Muscle of leg (tissue), 11 donors: ENCODE data around the gene HAUS8. TPM values are rescaled to one million over a fixed set of nuclear protein-coding genes. Genes with fewer than 3 reads are reported as not detected.

ENCODE experiments used
- DNase-seq: peaks from one replicate; pipeline ENCODE4 v3.0.0; 2013
- H3K27ac ChIP-seq: one replicate; pipeline ENCODE4 v1.5.1; 2013; ENCODE audit warnings: mild to moderate bottlenecking, low read length, control low read depth
- H3K27me3 ChIP-seq: one replicate; pipeline ENCODE4 v1.6.1; 2013; ENCODE audit warnings: low read length; ENCODE audit not compliant: control insufficient read depth, insufficient read depth
- H3K36me3 ChIP-seq: one replicate; pipeline ENCODE4 v1.6.1; 2013; ENCODE audit warnings: low read length; ENCODE audit not compliant: control insufficient read depth, insufficient read depth
- H3K4me1 ChIP-seq: one replicate; pipeline ENCODE4 v1.6.1; 2013; ENCODE audit warnings: low read length; ENCODE audit not compliant: control insufficient read depth, insufficient read depth
- H3K4me3 ChIP-seq: one replicate; pipeline ENCODE4 v1.5.1; 2013; ENCODE audit warnings: low read length, control low read depth
- H3K9me3 ChIP-seq: replicated peaks from 2 replicates; pipeline ENCODE4 v1.6.1; 2013; ENCODE audit warnings: low read depth, low read length; ENCODE audit not compliant: control insufficient read depth
- WGBS: methylation state at CpG from one replicate; pipeline ENCODE4 v1.1.5; 2013; ENCODE audit warnings: missing lambda C conversion rate; ENCODE audit not compliant: insufficient coverage; 5-methylcytosine and 5-hydroxymethylcytosine counted together
- polyA plus RNA-seq, 8 donors: library from polyadenylated mRNA; unstranded; fragments of 120-200 nt; gene quantifications; one replicate each; pipeline versions ENCODE4 v1.2.1 to v1.2.3, GENCODE V29; 2013; ENCODE audit warnings: inconsistent platforms in 1 of 8, low replicate concordance in 1 of 8; ENCODE audit not compliant: insufficient read length in 8 of 8, insufficient read depth in 1 of 8
- total RNA-seq: library from RNA; stranded (reverse); fragments of 120-200 nt; gene quantifications from one replicate; pipeline ENCODE4 v1.2.4, GENCODE V29; 2013

HAUS8 gene
- total and polyA plus RNA-seq, 9 donors: 3.9 to 14.0 (median 10.0) TPM

DNA sequence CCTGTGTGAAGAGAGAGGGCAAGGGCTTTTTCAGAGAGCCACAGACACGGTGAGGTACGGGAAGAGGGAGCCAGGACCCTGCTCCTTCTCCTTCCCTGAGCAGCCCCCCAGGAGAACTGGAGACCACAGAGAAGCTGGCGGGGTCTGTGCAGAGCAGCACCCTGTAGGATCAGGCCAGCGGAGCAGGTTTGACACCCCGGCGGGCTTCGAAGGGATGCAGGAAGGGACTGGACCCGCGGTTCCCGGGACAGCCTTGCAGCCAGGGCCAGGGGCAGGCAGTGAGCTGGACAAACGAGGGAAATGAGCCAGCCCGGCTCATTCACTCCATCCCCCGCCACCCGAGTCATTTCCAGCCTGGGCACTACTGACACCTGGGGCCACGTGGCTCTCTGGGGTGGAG, 70.9 kb downstream of the HAUS8 start:
- Histone ChIP-seq H3K4me3 (no peak overlapping the region), H3K4me1 (no peaks in the 10 kb centered on the region), H3K36me3 (no peaks in the 10 kb centered on the region), H3K27ac (no peak overlapping the region), H3K27me3 (no peaks in the 10 kb centered on the region), H3K9me3 (no peaks in the 10 kb centered on the region)
- WGBS: 94% methylated on average over 8 of the region's 15 CpGs
- no peak for DNase-seq

DNA sequence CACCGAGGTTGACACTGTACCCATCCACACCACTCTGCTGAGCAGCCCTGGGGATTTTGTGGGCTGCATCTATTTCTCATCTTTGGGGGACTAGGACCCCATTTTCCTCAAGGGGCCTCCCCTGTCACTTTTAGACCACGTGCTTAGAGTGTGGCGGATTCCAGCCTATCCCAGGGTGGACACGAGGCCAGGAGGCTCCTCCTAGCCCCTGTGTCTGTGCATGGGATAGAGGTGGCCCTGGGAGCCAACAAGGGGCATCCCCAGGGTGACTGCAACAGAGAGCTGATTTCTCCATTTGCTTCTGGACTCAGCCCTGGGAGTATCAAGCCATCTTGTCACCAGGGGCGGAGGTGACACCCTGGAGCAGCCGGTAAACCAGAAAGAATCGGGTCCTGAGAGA, 72.8 kb downstream of the HAUS8 start:
- Histone ChIP-seq H3K27ac (no peak overlapping the region), H3K4me3 (no peak overlapping the region), H3K9me3 (peaks cover 4% of the 10 kb centered on the region), H3K36me3 (no peaks in the 10 kb centered on the region), H3K27me3 (no peaks in the 10 kb centered on the region), H3K4me1 (no peaks in the 10 kb centered on the region)
- 81% methylated on average over 6 of the region's 7 CpGs for WGBS
- DNase-seq: no peak

DNA sequence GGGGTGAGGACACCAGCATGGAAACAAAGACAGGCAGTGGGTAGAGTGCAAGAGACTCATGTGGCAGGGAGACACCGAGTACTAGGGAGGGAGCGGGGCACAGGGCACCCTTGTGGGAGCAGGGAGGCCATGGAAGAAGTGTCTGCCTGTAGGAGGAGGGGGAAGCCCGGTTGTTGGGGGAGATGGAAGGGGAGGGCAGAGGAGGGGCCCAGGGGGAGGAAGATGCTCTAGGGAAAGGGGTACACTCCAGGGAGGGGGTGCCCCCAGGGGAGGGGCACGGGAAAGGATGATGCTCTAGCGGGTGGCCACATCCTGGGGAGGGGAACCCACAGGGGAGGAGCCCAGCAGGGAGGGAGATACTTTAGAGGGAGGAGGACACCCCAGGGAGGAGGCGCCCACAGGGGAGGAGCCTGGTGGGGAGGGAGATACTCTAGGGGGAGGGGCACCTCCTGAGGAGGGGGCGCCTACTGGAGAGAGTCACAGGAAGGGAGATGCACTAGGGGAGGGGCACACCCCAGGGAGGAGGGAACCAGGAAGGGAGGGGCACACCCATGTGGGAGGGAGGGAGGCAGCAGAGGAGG, 73.6 kb downstream of the HAUS8 start:
- Histone ChIP-seq H3K4me1 (no peaks in the 10 kb centered on the region), H3K27ac (no peak overlapping the region), H3K27me3 (no peaks in the 10 kb centered on the region), H3K36me3 (no peaks in the 10 kb centered on the region), H3K9me3 (peaks cover 4% of the 10 kb centered on the region), H3K4me3 (no peak overlapping the region)
- 61% methylated on average over 7 of the region's 7 CpGs for WGBS
- DNase-seq: no peak

Other genes with a start within 250 kb of the HAUS8 start
- gene SIN3B, start 246.1 kb downstream of the HAUS8 start, total RNA-seq: 15.0 TPM
- gene SIN3B, start 246.1 kb downstream of the HAUS8 start, polyA plus RNA-seq: 10 to 100 TPM; 30.6 to 50.1 (median 40.9) TPM
- gene F2RL3, start 186.5 kb downstream of the HAUS8 start, total RNA-seq: 0.31 TPM
- gene F2RL3, start 186.5 kb downstream of the HAUS8 start, polyA plus RNA-seq: under 1 TPM; 0.19 to 0.67 (median 0.34) TPM
- 3.2 TPM for gene CPAMD8, start 48.6 kb downstream of the HAUS8 start, total RNA-seq
- 10 to 100 TPM in 1 of 8 donors, 1 to 10 TPM in 7; 2.2 to 10.1 (median 6.3) TPM for gene CPAMD8, start 48.6 kb downstream of the HAUS8 start, polyA plus RNA-seq
- 18.0 TPM for gene MYO9B, start 325 bp upstream of the HAUS8 start, total RNA-seq
- 10 to 100 TPM; 30.1 to 55.5 (median 40.5) TPM for gene MYO9B, start 325 bp upstream of the HAUS8 start, polyA plus RNA-seq
- 21.0 TPM for gene USE1, start 139.9 kb upstream of the HAUS8 start, total RNA-seq
- 10 to 100 TPM; 25.1 to 36.0 (median 29.3) TPM for gene USE1, start 139.9 kb upstream of the HAUS8 start, polyA plus RNA-seq
- gene OCEL1, start 150.8 kb upstream of the HAUS8 start, total RNA-seq: 3.1 TPM
- gene OCEL1, start 150.8 kb upstream of the HAUS8 start, polyA plus RNA-seq: 10 to 100 TPM in 1 of 8 donors, 1 to 10 TPM in 7; 6.7 to 14.2 (median 9.4) TPM
- gene NR2F6, start 170.5 kb upstream of the HAUS8 start, total RNA-seq: 32.4 TPM
- gene NR2F6, start 170.5 kb upstream of the HAUS8 start, polyA plus RNA-seq: 10 to 100 TPM; 26.5 to 37.9 (median 30.8) TPM
- 5.2 TPM for gene USHBP1, start 189.3 kb upstream of the HAUS8 start, total RNA-seq
- 1 to 10 TPM; 5.4 to 8.8 (median 6.5) TPM for gene USHBP1, start 189.3 kb upstream of the HAUS8 start, polyA plus RNA-seq
- 85.8 TPM for gene BABAM1, start 192.0 kb upstream of the HAUS8 start, total RNA-seq
- 10 to 100 TPM; 81.3 to 97.9 (median 92.8) TPM for gene BABAM1, start 192.0 kb upstream of the HAUS8 start, polyA plus RNA-seq
- 0.44 TPM for gene ANKLE1, start 206.4 kb upstream of the HAUS8 start, total RNA-seq
- gene ANKLE1, start 206.4 kb upstream of the HAUS8 start, polyA plus RNA-seq: 1 to 10 TPM in 5 of 8 donors, under 1 TPM in 3; 0.70 to 1.5 (median 1.2) TPM
- 6.1 TPM for gene ABHD8, start 228.0 kb upstream of the HAUS8 start, total RNA-seq
- gene ABHD8, start 228.0 kb upstream of the HAUS8 start, polyA plus RNA-seq: 10 to 100 TPM in 1 of 8 donors, 1 to 10 TPM in 7; 7.5 to 10.1 (median 8.4) TPM
- 28.3 TPM for gene MRPL34, start 230.4 kb upstream of the HAUS8 start, total RNA-seq
- gene MRPL34, start 230.4 kb upstream of the HAUS8 start, polyA plus RNA-seq: 10 to 100 TPM; 25.0 to 43.0 (median 36.4) TPM
- 18.6 TPM for gene DDA1, start 234.1 kb upstream of the HAUS8 start, total RNA-seq
- 10 to 100 TPM; 32.5 to 42.2 (median 36.8) TPM for gene DDA1, start 234.1 kb upstream of the HAUS8 start, polyA plus RNA-seq